Activated CD8-positive, alpha-beta memory T cell treated with anti-CD3 and anti-CD28 coated beads, Interleukin-2, amount 50 U/mL, for 1 hour (primary cell): ENCODE measurements around the gene TMTC3.

Experiments used
- DNase-seq: peaks from one replicate; pipeline ENCODE4 v3.0.0-alpha.2; 2020; ENCODE audit errors: extremely low read depth

TMTC3 gene

GRCh38 chr12:88225776-88226175 lies 83.7 kb downstream of the TMTC3 start:
- no peak for DNase-seq

- no peak for DNase-seq
These were observed 85.2 kb downstream of the TMTC3 start for GRCh38 chr12:88227263-88227662.

- no peak for DNase-seq
These were observed 85.8 kb downstream of the TMTC3 start for GRCh38 chr12:88227871-88228270.

GRCh38 chr12:88228720-88229119 lies 86.6 kb downstream of the TMTC3 start:
- DNase-seq, result no peak

- DNase-seq, result no peak
These were observed 88.2 kb downstream of the TMTC3 start for GRCh38 chr12:88230271-88230670.

- DNase-seq, result no peak
These were observed 93.2 kb downstream of the TMTC3 start for GRCh38 chr12:88235183-88235833.

- no peak for DNase-seq
These were observed 95.8 kb downstream of the TMTC3 start for GRCh38 chr12:88237954-88238353.

GRCh38 chr12:88238406-88238805 lies 96.3 kb downstream of the TMTC3 start:
- DNase-seq, result no peak

GRCh38 chr12:88241862-88242570 lies 99.9 kb downstream of the TMTC3 start:
- no peak for DNase-seq

GRCh38 chr12:88242571-88242925 lies 100.4 kb downstream of the TMTC3 start:
- DNase-seq, result no peak

GRCh38 chr12:88242939-88243338 lies 100.8 kb downstream of the TMTC3 start:
- no peak for DNase-seq

- DNase-seq, result no peak
These were observed 101.9 kb downstream of the TMTC3 start for GRCh38 chr12:88243982-88244381.

GRCh38 chr12:88245905-88246304 lies 103.8 kb downstream of the TMTC3 start:
- no peak for DNase-seq

- no peak for DNase-seq
These were observed 105.1 kb downstream of the TMTC3 start for GRCh38 chr12:88247241-88247643.

- DNase-seq, result no peak
These were observed 106.5 kb downstream of the TMTC3 start for GRCh38 chr12:88248606-88249005.
